ENCODE data around the gene PRDM16.

PRDM16 gene

GRCh38 chr1:3266870-3267549 is 198.0 kb downstream of the PRDM16 start:
- H3K4me1 ChIP-seq (ENCODE audit: insufficient read depth, insufficient read length): peaks cover 11% of the 10 kb centered on the region
- no peak overlapping the region for H3K9ac ChIP-seq (ENCODE audit: insufficient read length, low read depth)
- no peaks in the 10 kb centered on the region for H3K36me3 ChIP-seq (ENCODE audit: insufficient read depth, insufficient read length, low read length)
- H3K27me3 ChIP-seq (ENCODE audit: insufficient read depth, insufficient read length): no peaks in the 10 kb centered on the region
- no peak overlapping the region for H3K4me3 ChIP-seq (ENCODE audit: insufficient read length, low read depth)
- TF ChIP-seq ZNF274 (IDR thresholded peaks at IDR 0.05; ENCODE audit: low read depth, low read length): no peak
- no peak for TF ChIP-seq YY1 (IDR thresholded peaks at IDR 0.05; ENCODE audit: insufficient read depth, insufficient read length)
- TF ChIP-seq SUZ12 (IDR thresholded peaks at IDR 0.05; ENCODE audit: extremely low read depth, insufficient read depth, insufficient read length): no peak
- no peak for DNase-seq (ENCODE audit: low read depth, low spot score)
- no peaks in the 10 kb centered on the region for H3K9me3 ChIP-seq (ENCODE audit: insufficient read depth, low read length)

DNA sequence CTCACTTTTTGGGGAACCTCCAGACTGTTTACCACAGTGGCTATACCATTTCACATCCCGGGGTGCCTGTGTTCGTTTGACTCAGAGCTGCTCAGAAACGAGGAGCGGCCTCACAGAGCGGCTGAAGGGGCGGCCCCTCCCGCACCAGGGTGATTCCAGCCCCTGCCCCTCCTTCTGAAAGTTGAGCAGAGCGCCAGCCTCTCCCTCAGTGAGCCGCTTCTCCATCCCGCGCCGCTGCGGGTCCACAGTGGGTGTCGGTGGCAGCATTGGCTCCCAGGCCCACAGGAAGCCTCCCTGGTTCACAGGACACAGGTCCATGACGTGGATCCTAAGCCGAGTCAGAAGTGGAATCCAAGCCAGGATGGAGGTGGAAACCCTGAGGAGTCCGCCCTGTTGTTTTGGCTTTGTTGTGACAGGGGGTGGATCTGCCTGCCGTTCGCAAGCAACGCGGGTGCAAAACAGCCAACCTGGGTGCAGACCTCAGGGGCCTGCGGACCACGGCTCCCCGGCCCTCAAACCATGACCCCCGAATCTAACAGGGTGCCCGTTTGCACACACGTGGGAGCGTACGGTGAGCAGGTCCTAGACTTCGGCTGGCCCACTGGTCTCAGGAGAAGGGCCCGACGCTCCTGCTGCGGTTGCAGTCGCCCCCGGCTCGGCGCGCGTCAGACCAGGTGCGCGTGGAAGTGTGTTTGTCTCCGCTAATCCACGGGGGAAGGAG is 198.7 kb downstream of the PRDM16 start:
- no peak for DNase-seq (ENCODE audit: low read depth, low spot score)
- Histone ChIP-seq H3K4me1 (ENCODE audit: insufficient read depth, insufficient read length) (peaks cover 11% of the 10 kb centered on the region), H3K27me3 (ENCODE audit: insufficient read depth, insufficient read length) (no peaks in the 10 kb centered on the region), H3K9me3 (ENCODE audit: insufficient read depth, low read length) (no peaks in the 10 kb centered on the region), H3K4me3 (ENCODE audit: insufficient read length, low read depth) (no peak overlapping the region), H3K36me3 (ENCODE audit: insufficient read depth, insufficient read length, low read length) (no peaks in the 10 kb centered on the region), H3K9ac (ENCODE audit: insufficient read length, low read depth) (no peak overlapping the region)
- no peak for TF ChIP-seq YY1 (IDR thresholded peaks at IDR 0.05; ENCODE audit: insufficient read depth, insufficient read length)
- TF ChIP-seq ZNF274 (IDR thresholded peaks at IDR 0.05; ENCODE audit: low read depth, low read length): no peak
- TF ChIP-seq SUZ12 (IDR thresholded peaks at IDR 0.05; ENCODE audit: extremely low read depth, insufficient read depth, insufficient read length): no peak

GRCh38 chr1:3268281-3268680 is 199.3 kb downstream of the PRDM16 start:
- no peak for DNase-seq (ENCODE audit: low read depth, low spot score)
- no peak overlapping the region for H3K9ac ChIP-seq (ENCODE audit: insufficient read length, low read depth)
- H3K4me1 ChIP-seq (ENCODE audit: insufficient read depth, insufficient read length): peaks cover 11% of the 10 kb centered on the region

GRCh38 chr1:3270403-3271245 is 201.6 kb downstream of the PRDM16 start:
- no peaks in the 10 kb centered on the region for H3K27me3 ChIP-seq (ENCODE audit: insufficient read depth, insufficient read length)
- peaks cover 2% of the 10 kb centered on the region for H3K4me1 ChIP-seq (ENCODE audit: insufficient read depth, insufficient read length)
- no peaks in the 10 kb centered on the region for H3K9me3 ChIP-seq (ENCODE audit: insufficient read depth, low read length)
- H3K36me3 ChIP-seq (ENCODE audit: insufficient read depth, insufficient read length, low read length): no peaks in the 10 kb centered on the region
- no peak for TF ChIP-seq ZNF274 (IDR thresholded peaks at IDR 0.05; ENCODE audit: low read depth, low read length)
- TF ChIP-seq YY1 (IDR thresholded peaks at IDR 0.05; ENCODE audit: insufficient read depth, insufficient read length): no peak
- no peak for TF ChIP-seq SUZ12 (IDR thresholded peaks at IDR 0.05; ENCODE audit: extremely low read depth, insufficient read depth, insufficient read length)
- no peak for DNase-seq (ENCODE audit: low read depth, low spot score)
- H3K4me3 ChIP-seq (ENCODE audit: insufficient read length, low read depth): no peak overlapping the region
- H3K9ac ChIP-seq (ENCODE audit: insufficient read length, low read depth): no peak overlapping the region

More at GRCh38 chr1:3268281-3268680, 199.3 kb downstream of the PRDM16 start:
- Histone ChIP-seq H3K36me3 (ENCODE audit: insufficient read depth, insufficient read length, low read length) (no peaks in the 10 kb centered on the region), H3K9me3 (ENCODE audit: insufficient read depth, low read length) (no peaks in the 10 kb centered on the region), H3K4me3 (ENCODE audit: insufficient read length, low read depth) (no peak overlapping the region), H3K27me3 (ENCODE audit: insufficient read depth, insufficient read length) (no peaks in the 10 kb centered on the region)
- TF ChIP-seq ZNF274 (IDR thresholded peaks at IDR 0.05; ENCODE audit: low read depth, low read length): no peak
- no peak for TF ChIP-seq SUZ12 (IDR thresholded peaks at IDR 0.05; ENCODE audit: extremely low read depth, insufficient read depth, insufficient read length)
- no peak for TF ChIP-seq YY1 (IDR thresholded peaks at IDR 0.05; ENCODE audit: insufficient read depth, insufficient read length)

GRCh38 chr1:3271866-3272265 is 202.9 kb downstream of the PRDM16 start:
- Histone ChIP-seq H3K9ac (ENCODE audit: insufficient read length, low read depth) (no peak overlapping the region), H3K4me1 (ENCODE audit: insufficient read depth, insufficient read length) (no peaks in the 10 kb centered on the region), H3K27me3 (ENCODE audit: insufficient read depth, insufficient read length) (no peaks in the 10 kb centered on the region), H3K36me3 (ENCODE audit: insufficient read depth, insufficient read length, low read length) (no peaks in the 10 kb centered on the region), H3K9me3 (ENCODE audit: insufficient read depth, low read length) (no peaks in the 10 kb centered on the region), H3K4me3 (ENCODE audit: insufficient read length, low read depth) (no peak overlapping the region)
- TF ChIP-seq SUZ12 (IDR thresholded peaks at IDR 0.05; ENCODE audit: extremely low read depth, insufficient read depth, insufficient read length): no peak
- TF ChIP-seq YY1 (IDR thresholded peaks at IDR 0.05; ENCODE audit: insufficient read depth, insufficient read length): no peak
- no peak for TF ChIP-seq ZNF274 (IDR thresholded peaks at IDR 0.05; ENCODE audit: low read depth, low read length)
- DNase-seq (ENCODE audit: low read depth, low spot score): no peak

DNA sequence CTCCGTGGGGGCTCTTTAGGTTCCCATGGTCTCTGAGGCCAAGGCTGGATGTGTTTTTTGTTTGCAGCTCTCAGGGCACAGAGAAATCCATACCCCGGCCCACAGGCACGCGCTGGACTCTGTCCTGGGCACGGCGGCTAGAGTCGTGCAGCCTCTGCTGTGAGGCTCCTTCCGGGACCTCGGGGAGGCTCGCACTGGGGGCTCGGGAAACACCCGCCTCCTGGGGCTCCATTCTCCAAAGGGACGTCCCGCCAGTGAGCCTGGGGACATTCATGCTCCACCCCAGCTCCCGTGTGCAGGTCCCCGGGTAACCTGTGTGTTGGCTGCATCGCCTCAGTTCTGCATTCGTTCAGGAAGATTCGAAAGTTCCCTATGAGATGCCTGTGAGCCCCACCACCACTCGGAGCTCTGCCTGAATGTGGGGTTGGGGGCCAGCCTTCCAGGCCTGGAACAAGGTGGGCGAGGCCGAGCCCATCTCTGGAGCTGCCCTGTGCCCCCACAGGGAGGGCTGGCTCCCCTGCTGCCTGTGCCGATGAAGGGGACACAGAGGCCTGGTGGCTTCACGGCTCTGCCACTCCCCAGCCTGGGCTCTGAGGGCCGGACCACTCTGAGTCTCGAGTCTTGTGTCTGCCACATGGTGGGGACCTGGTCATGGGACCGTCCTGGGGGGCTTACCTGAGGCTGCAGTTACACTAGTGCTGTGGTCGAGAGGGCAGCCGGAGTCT is 203.5 kb downstream of the PRDM16 start:
- TF ChIP-seq SUZ12 (IDR thresholded peaks at IDR 0.05; ENCODE audit: extremely low read depth, insufficient read depth, insufficient read length): no peak
- no peak for TF ChIP-seq YY1 (IDR thresholded peaks at IDR 0.05; ENCODE audit: insufficient read depth, insufficient read length)
- no peak for TF ChIP-seq ZNF274 (IDR thresholded peaks at IDR 0.05; ENCODE audit: low read depth, low read length)
- no peak overlapping the region for H3K9ac ChIP-seq (ENCODE audit: insufficient read length, low read depth)
- H3K27me3 ChIP-seq (ENCODE audit: insufficient read depth, insufficient read length): no peaks in the 10 kb centered on the region
- H3K9me3 ChIP-seq (ENCODE audit: insufficient read depth, low read length): no peaks in the 10 kb centered on the region
- no peak for DNase-seq (ENCODE audit: low read depth, low spot score)
- H3K4me3 ChIP-seq (ENCODE audit: insufficient read length, low read depth): no peak overlapping the region
- no peaks in the 10 kb centered on the region for H3K36me3 ChIP-seq (ENCODE audit: insufficient read depth, insufficient read length, low read length)
- H3K4me1 ChIP-seq (ENCODE audit: insufficient read depth, insufficient read length): no peaks in the 10 kb centered on the region
